HG03520 (cell line): ENCODE results near the gene SPECC1L.
A peak's percentile ranks its signal among the peaks of the same experiment; 100 is the strongest.

Experiments
- ATAC-seq: cut with Tn5 transposase; IDR thresholded peaks from one replicate; pipeline ENCODE4 v1.9.1; 2021; ENCODE audit warnings: mild to moderate bottlenecking, moderate library complexity; ENCODE audit not compliant: unreplicated experiment

The SPECC1L gene

GRCh38 chr22:24424901-24425775 is 154.5 kb downstream of the SPECC1L start:
- no peak for ATAC-seq

GRCh38 chr22:24426436-24426835 is 155.8 kb downstream of the SPECC1L start:
- no peak for ATAC-seq

- ATAC-seq = no peak
Measured at GRCh38 chr22:24426851-24427499, 156.3 kb downstream of the SPECC1L start.

GRCh38 chr22:24427500-24428164 is 157.0 kb downstream of the SPECC1L start, which contains the start of gene ADORA2A:
Gene ADORA2A, plus strand, starts transcription at chr22:24427599. Its CDS starts 5,806 bp downstream, at chr22:24433405.
- no peak for ATAC-seq

GRCh38 chr22:24428751-24429410 is 158.2 kb downstream of the SPECC1L start:
- no peak for ATAC-seq

GRCh38 chr22:24429411-24430365 is 159.1 kb downstream of the SPECC1L start:
- ATAC-seq = no peak

GRCh38 chr22:24430431-24431308 is 160.0 kb downstream of the SPECC1L start:
- ATAC-seq = no peak

GRCh38 chr22:24431309-24432034 is 160.8 kb downstream of the SPECC1L start:
- no peak for ATAC-seq

- ATAC-seq = no peak
Measured at GRCh38 chr22:24432059-24432853, 161.6 kb downstream of the SPECC1L start.

GRCh38 chr22:24433001-24433827 is 162.6 kb downstream of the SPECC1L start:
- ATAC-seq = no peak

GRCh38 chr22:24433828-24434470 is 163.3 kb downstream of the SPECC1L start:
- ATAC-seq = peak; percentile 73

- peak; percentile 35 for ATAC-seq
Measured at GRCh38 chr22:24434471-24435322, 164.1 kb downstream of the SPECC1L start.

- ATAC-seq = no peak
Measured at GRCh38 chr22:24435323-24435645, 164.7 kb downstream of the SPECC1L start.

- no peak for ATAC-seq
Measured at GRCh38 chr22:24435861-24436371, 165.3 kb downstream of the SPECC1L start.

GRCh38 chr22:24436553-24436952 is 165.9 kb downstream of the SPECC1L start:
- ATAC-seq = no peak
